GM03348 (cell line): ENCODE measurements around the gene SAMD14.

ENCODE experiments used
- DNase-seq: peaks from one replicate; pipeline ENCODE4 v3.0.0; 2012; ENCODE audit warnings: low spot score

SAMD14 gene

DNA sequence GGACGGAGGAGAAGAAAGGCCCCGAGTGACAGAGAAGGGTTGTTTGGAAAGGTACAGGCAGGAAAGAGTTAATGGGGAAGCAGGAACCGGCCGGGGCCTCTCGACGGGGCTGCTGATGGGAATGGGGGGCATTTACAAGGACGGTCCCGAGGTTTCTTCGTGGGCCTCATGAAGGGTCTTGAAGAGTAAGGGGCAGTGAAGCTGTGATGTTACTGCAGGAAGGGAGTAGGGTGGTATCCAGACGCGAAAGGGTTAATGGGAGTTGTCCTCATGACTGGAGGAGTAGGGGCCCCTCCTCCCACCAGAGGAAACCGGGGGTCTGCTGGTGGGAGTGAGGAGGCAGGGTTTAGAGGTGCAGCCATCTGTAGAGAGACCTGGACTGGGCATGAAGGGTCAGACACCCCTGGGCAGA, 34.3 kb downstream of the SAMD14 start:
- DNase-seq, result no peak

DNA sequence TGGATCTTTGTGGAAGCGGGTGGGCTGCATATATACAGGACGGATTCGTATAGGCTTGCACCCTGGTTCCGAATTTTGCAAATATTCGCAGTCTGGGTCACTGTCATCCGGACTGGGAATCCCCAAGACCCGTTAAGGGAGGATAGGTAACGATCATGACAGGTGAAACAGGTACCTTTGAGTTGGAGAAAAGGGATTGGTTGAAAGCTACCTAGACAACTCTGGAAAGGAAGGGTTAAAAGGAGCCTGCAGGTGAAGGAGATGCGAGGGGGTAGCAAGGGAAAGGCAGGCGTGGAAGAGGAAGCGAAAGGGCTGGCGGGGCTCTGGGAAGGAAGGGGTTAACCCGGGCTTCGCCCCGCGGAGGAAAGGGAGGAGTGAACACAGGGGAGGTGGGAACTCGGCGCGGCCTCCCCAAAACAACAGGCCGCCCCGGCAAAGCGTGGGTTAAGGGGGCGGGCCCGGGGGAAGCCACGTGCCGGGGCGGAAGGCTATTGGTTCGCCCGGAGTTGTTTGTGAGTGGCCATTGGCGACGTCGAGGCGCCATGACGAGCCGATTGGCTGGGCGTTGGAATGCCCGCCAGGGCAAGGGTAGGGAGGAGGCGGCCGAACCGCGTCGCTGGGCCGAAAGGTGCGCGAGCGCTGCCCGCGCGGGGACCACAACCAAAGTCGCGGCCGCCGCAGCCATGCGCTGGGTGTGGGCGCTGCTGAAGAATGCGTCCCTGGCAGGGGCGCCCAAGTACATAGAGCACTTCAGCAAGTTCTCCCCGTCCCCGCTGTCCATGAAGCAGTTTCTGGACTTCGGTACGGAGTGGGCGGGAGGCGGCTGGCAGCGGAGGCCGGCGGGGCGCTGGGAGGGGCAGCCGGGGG, 35.0 kb downstream of the SAMD14 start, which contains the start of gene PDK2:
TSS of gene PDK2 (plus strand) at position 599 of the 867 bp plus-strand sequence. CDS start at position 684, 85 bp downstream.
- peak; percentile 98 for DNase-seq

DNA sequence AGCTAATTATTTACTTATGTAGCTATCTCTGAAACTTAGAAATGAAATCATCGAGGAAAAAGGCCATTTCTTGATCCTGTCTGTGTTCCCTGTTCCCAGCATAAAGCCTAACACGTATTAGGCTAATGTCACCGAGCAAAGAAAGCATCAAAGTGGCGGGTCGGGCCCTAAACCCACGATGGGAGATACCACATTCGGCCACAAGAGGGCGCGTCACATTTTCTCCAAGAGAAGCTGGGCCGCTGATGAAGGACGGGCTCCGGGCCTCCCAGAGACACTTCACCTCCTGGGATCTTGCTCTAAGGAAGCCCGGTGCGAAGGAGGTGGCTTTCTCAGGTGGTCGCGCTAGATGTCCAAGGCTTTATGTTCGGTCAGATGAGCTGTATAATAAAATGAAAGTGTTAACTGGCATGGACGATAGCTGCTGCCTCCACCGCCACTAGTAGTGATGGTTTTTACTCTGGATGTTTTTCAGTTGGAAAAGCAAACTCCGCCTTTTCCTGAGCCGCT, 35.7 kb downstream of the SAMD14 start:
- DNase-seq, result peak; percentile 84

DNA sequence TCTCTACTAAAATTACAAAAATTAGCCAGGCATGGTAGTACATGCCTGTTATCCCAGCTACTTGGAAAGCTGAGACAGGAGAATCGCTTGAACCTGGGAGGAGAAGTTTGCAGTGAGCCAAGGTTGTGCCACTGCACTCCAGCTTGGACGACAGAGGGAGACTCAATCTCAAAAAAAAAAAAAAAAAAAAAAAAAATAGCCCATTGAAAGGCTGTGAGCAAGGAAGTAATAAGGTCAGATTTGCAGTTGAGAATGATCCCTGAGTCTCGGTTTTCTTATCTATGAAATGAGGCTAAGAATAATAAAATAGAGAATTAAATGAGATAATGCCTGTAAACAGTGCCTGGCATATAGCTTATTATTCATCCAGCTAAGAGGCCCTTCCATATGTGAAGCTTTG, 36.2 kb downstream of the SAMD14 start:
- DNase-seq, result no peak

DNA sequence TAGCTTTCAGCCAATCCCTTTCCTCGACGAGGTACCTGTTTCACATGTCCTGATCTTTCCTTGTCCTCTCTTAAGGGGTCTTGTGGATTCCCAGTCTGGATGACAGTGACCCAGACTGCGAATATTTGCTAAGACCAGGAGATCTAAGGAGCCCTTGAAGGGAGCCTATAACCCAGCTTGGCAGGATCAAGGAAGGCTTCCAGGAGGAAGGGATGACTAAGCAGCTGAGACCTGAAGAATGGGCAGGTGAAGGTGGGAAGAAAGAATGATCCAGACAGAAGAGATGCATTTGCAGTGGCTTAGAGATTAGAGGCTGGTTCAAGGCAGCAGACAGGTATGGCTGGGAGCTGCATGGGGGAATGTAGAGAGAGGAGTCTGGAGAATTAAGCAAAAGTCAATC, 36.7 kb downstream of the SAMD14 start:
- no peak for DNase-seq

DNA sequence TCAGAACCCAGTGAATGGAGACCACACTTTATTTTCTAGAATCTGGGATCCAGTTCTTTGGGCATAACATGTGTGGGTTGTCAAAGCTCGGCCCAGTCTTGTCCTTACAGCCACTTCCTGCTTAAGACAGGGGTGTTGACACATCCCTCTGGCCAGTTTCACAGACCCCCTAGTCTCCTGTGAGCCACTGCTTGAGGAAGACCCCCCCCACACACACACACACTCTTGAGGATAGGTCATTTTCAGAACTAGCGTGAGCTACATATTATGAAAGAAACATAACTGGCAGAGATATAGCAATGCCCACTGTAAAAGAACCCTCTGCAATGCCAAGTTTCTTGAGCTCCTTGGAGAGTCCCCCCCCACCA, 38.1 kb downstream of the SAMD14 start:
- no peak for DNase-seq

DNA sequence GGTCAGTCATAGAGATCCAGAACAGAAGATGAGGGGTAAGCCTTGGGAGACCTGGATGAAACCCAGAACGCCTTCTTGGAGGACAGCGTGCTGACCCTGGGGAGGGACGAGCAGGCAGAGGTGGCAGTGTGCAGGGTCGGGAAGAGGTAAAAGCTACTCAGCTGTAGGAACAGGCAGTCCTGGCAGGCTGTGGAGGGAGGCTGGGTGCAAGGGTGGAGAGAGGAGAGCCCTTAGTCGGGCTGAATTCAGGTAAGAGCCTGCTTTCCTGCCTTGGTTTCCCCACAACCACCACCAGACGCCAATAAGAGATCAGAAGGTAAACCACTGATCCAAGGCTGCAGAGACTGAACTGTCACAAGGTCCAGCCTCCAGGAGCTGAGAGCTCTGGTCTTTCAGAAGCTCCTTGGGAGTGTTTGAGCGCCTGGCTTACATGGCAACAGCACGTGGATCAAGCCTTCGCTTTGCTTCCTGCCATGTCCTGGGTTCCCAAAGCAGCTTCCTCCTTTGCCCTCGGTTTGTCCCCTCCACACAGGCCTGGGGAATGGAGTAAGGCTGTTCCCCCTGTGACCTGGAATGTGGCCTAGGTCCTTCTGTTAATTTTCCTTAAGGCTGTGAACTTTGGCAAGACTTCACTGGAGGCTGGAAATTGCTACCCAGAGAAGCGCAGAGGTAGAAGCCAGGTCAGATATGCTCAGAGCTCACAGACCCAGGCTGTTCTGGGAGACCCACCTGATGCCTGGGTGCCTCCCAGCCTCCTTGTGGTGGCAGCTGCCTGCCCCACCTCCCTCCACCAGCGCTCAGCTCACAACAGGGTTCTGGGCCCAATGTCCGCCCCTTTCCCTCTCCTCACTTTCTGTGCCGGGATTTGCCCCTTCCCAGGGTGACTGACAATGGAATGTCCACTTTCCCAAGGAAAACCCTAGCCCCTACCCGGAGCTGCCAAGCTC, 38.7 kb downstream of the SAMD14 start:
- no peak for DNase-seq

DNA sequence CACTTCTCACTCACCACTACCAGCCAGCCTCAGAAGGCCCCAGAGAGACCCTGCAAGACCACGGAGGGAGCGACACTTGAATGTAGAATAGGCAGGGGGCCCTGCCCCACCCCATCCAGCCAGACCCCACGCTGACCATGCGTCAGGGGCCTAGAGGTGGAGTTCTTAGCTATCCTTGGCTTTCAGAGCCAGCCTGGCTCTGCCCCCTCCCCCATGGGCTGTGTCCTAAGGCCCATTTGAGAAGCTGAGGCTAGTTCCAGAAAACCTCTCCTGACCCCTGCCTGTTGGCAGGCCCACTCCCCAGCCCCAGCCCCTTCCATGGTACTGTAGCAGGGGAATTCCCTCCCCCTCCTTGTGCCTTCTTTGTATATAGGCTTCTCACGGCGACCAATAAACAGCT, 39.9 kb downstream of the SAMD14 start:
- no peak for DNase-seq

DNA sequence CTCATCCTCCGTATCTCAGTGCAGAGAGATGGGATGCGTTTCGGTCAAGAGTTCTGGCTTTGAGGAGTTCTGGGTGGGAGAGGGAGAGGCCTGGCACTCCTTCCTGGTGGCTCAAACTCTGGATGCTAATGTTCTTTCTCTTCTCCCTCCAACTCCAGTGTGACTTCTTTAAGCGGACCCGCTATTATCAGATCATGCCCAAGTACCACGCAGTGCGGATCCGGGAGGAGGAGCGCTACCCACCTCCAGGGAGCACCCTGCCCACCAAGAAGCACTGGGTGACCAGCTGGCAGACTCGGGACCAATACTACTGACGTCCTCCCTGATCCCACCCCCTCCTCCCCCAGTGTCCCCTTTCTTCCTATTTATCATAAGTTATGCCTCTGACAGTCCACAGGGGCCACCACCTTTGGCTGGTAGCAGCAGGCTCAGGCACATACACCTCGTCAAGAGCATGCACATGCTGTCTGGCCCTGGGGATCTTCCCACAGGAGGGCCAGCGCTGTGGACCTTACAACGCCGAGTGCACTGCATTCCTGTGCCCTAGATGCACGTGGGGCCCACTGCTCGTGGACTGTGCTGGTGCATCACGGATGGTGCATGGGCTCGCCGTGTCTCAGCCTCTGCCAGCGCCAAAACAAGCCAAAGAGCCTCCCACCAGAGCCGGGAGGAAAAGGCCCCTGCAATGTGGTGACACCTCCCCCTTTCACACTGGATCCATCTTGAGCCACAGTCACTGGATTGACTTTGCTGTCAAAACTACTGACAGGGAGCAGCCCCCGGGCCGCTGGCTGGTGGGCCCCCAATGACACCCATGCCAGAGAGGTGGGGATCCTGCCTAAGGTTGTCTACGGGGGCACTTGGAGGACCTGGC, 40.8 kb downstream of the SAMD14 start:
- DNase-seq, result no peak

DNA sequence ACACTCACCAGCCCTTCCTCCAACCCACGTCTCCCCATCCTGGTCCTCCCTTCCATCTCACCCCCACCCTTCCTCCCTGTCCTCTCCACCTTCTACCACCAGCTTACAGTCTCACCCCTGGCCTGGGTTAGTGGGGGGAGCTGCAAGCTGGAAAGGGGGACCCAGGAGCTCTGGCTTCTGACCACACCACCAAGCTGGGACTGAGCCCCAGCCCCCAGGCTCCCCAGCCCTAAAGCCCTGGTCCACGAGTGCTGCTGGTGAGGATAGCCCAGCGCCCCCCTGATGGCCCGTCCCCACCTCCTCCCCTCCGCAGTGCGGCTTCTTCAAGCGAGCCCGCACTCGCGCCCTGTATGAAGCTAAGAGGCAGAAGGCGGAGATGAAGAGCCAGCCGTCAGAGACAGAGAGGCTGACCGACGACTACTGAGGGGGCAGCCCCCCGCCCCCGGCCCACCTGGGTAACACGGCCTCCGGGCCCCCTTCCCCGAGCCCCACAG, 42.0 kb downstream of the SAMD14 start:
- DNase-seq, result no peak

DNA sequence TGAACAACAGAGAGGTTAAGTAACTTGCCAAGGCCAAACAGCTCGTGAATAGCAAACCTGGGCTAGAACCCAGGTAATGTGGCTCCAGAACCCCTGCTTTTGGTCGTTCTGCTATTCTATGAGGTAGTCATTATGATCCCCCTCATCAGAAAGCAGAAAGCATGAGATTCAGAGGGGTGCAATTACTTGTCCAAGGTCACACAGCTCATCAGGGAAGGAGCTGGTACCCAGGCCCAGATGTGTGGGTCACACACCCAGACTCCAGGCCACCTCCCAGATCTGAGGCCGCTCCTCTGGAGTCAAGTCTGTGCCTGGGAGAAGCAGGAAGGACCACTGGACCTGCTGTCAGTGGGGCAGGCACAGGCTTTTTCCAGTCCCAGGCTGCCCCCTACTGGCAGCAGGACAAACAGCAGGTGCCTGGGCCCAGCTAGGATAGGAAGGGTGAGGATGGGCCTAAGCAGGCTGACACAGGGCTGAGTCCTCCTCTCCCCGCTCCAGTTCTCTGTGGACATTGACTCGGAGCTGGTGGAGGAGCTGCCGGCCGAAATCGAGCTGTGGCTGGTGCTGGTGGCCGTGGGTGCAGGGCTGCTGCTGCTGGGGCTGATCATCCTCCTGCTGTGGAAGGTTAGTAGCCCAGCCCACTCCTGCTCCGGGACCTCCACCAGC, 42.6 kb downstream of the SAMD14 start:
- DNase-seq, result peak; percentile 83

DNA sequence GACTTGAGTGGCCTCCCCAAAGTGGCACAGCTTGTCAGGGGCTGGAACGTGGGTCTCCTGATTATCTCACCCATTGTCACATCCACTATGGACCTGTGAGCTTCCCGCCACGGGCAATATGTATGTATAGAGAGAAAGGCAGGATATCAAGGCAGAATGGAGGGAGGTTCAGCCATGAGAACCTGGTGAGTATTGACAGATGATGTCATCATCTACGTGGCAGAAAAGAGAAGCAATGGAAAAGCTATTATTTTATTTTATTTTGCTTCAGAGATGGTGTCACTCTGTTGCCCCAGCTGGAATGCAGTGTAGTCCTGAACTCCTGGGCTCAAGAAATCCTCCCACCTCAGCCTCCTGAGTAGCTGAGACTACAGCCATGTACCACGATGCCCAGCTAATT, 48.2 kb downstream of the SAMD14 start:
- no peak for DNase-seq

DNA sequence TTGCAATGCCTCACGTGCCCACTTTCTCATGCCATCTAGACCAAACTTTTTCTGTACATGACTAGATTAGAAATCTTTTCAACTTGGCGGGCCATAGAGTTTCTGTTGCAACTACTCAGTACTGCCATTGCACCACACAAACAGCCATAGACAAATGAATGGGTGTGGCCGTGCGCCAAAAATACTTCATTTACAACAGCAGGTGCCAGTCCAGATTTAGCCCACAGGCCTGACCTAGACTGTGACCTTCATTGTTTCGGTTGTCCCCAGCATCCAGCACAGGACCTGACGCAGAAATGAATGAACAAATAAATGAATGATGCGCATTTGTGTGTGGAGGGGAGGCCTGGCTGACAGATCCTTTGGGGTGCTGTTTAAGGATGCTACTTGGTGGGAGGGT, 49.1 kb downstream of the SAMD14 start:
- DNase-seq, result no peak

DNA sequence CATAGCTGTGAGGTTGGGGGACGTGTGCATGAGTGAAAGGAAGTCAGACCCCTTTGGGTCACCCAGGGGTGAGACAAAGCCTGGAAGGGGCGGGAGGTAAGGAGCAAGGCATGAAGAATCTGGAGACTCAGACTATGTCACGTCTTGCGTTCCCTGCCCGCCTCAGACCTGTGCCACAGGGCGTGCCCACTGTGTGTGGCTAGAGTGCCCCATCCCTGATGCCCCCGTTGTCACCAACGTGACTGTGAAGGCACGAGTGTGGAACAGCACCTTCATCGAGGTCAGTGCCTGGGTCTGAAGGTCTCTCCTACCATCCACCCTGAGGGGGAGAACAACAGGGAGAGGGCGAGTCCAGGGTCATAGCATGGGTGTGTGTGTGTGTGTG, 49.9 kb downstream of the SAMD14 start:
- no peak for DNase-seq

DNA sequence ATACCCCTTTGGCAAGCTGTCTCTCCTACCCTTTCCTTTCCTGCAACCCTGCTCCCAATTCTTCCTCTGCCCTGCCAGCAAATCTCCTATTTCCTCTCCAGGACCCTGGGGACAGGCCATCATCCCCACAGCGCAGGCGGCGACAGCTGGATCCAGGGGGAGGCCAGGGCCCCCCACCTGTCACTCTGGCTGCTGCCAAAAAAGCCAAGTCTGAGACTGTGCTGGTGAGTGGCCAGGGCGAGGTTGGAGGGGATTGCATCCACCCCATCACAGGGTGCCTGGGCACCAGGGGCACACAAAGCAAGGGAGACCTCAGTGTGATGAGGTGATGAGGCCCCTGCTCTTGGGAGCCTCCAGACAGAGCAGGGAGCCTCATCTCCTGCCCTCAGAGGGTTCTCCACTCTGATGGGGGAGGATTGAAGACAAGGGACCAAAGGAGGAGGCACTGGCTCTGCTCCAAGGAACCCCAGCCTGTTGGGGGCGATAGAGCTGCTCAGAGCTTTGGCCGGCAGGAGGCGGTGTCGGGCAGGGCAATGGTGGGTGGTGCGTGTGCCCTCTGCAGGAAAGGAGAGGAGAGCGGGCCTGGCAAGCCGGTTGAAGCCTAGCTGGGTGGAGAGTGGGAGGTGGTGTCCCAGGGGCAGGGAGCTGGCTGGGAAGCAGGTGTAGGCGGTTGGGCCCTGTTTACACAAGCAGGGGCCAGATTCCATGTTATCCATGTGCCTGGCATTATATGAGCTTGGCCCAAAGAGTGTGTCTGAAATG, 50.4 kb downstream of the SAMD14 start:
- DNase-seq, result no peak

DNA sequence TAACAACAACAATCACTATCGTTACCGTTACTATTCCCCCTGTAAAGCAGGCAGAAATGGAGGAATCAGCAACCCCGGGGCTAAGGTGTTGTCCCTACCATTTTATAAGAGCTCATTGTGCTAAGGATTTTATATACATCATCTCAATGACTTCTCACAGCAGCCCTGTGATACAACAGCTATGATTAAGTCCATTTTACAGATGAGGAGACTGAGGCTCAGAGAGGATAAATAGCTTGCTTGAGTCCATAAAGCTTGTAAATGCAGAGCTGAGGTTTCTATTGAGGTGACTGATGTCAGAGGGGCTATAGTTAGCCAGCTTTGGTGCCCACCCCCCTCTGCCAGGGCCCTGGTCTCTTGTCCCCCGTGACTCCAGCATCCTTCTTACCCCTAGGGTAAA, 51.5 kb downstream of the SAMD14 start:
- no peak for DNase-seq

DNA sequence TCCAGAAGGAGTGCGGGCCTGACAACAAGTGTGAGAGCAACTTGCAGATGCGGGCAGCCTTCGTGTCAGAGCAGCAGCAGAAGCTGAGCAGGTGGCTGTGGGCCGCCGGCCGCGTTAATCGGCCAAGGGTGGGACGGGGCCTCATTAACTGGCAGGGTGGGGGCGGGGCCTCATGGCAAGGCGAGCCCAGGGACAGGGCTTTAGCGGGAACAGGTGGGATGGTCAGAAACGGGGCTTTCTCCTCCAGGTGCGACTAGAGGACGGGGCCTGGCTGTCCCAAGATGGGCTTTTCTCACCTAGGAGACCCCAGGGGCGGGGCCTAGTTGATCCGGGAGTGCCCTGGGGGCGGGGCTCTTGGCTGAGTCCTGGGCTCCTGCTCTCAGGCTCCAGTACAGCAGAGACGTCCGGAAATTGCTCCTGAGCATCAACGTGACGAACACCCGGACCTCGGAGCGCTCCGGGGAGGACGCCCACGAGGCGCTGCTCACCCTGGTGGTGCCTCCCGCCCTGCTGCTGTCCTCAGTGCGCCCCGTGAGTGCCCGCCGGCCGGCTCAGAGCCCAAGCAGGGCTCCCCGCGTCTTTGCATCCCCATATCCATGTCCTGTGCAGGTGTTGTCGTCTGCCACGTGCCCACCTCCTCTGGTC, 53.2 kb downstream of the SAMD14 start:
- no peak for DNase-seq

DNA sequence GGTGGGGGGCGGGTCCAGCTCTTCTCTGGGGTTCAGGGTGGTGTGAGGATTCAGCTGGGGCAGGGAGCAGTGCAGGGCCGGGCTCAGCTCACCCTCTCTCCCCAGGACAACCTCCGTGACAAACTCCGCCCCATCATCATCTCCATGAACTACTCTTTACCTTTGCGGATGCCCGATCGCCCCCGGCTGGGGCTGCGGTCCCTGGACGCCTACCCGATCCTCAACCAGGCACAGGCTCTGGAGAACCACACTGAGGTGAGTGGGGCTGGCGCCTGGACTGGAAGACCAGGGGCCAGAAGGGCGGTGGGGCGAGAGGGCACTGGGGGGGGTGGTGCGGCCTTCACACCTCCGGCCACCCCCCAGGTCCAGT, 53.8 kb downstream of the SAMD14 start:
- no peak for DNase-seq

DNA sequence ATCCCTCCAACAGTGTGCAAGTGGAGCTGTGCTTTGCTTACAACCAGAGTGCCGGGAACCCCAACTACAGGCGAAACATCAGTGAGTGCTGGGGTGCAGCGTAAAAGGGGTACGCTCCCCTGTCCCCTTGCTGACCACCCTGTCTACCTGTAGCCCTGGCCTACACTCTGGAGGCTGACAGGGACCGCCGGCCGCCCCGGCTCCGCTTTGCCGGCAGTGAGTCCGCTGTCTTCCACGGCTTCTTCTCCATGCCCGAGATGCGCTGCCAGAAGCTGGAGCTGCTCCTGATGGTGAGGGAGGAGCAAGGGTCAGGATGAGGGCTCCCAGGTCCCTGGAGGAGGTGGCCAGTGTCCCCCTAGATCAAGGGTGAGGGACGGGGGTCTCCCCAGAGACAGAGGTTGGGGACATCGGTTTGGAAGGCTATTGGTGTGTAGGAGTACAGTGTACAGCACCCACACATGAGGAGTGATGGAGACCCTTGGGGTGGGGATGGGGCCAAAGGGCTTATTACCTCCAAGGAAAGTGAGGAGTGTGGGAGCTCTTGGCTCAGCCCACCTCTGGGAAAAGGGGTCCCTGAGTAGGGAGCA, 54.4 kb downstream of the SAMD14 start:
- no peak for DNase-seq
